Measurements from ENCODE around the gene CDKL5.

DNA sequence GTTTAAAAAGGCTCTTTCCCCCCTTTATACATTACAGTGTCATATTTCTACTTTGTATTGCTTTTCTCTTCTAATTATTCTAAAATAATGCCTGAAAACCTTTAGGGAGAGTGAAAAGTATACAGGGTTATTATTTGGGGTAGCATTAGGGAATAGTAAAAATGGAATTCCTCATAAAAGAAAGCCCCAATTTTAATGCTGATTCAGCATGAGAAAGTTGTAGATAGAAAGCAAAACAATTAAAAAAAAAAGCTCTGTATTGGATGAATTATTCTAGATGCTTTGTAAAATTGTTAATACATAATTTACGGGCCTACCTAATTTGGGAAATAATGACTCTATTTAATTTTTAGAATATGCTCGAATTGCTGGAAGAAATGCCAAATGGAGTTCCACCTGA is 154.1 kb downstream of the CDKL5 start:
- TF ChIP-seq POLR2AphosphoS5 (IDR thresholded peaks at IDR 0.05; ENCODE audit: borderline replicate concordance, low read depth, low read length), result no peak
- no peak for TF ChIP-seq EZH2 (IDR thresholded peaks at IDR 0.05)
- no peak for TF ChIP-seq FOXP2 (optimal IDR thresholded peaks at IDR 0.05; ENCODE audit: control extremely low read depth, extremely low read length, insufficient read depth)

Measured in SK-N-MC (cell line).